ENCODE data around the gene UPK3A. TPM values are rescaled to one million over a fixed set of nuclear protein-coding genes. Genes with fewer than 3 reads are reported as not detected.
A peak's percentile ranks its signal among the peaks of the same experiment; 100 is the strongest.

Gene UPK3A
- total RNA-seq, 1 donor = not detected

GRCh38 chr22:45306139-45306538 is 21.4 kb downstream of the UPK3A start:
- DNase-seq (ENCODE audit: low read depth in 2 of 3, low spot score in 2 of 3) = no peak

GRCh38 chr22:45308391-45308956 is 23.7 kb downstream of the UPK3A start:
- no peak for DNase-seq (ENCODE audit: low read depth in 2 of 3, low spot score in 2 of 3)

- peak in 1 of 3 donors; percentile 26 for DNase-seq (ENCODE audit: low read depth in 2 of 3, low spot score in 2 of 3)
Measured at GRCh38 chr22:45308957-45309421, 24.2 kb downstream of the UPK3A start.

- DNase-seq (ENCODE audit: low read depth in 2 of 3, low spot score in 2 of 3) = peak; percentile 92 to 98 (median 93)
Measured at GRCh38 chr22:45309422-45310227, 24.9 kb downstream of the UPK3A start, which contains the start of gene FAM118A. Gene FAM118A (plus strand): TSS chr22:45309934. CDS start chr22:45322380, 12,446 bp downstream.

GRCh38 chr22:45310331-45310976 is 25.7 kb downstream of the UPK3A start:
- DNase-seq (ENCODE audit: low read depth in 2 of 3, low spot score in 2 of 3) = no peak

- no peak for DNase-seq (ENCODE audit: low read depth in 2 of 3, low spot score in 2 of 3)
Measured at GRCh38 chr22:45310977-45311531, 26.3 kb downstream of the UPK3A start.

- no peak for DNase-seq (ENCODE audit: low read depth in 2 of 3, low spot score in 2 of 3)
Measured at GRCh38 chr22:45312415-45312814, 27.7 kb downstream of the UPK3A start.

- DNase-seq (ENCODE audit: low read depth in 2 of 3, low spot score in 2 of 3) = no peak
Measured at GRCh38 chr22:45312856-45313255, 28.1 kb downstream of the UPK3A start.

GRCh38 chr22:45314054-45314721 is 29.4 kb downstream of the UPK3A start:
- DNase-seq (ENCODE audit: low read depth in 2 of 3, low spot score in 2 of 3) = no peak

GRCh38 chr22:45314786-45315185 is 30.0 kb downstream of the UPK3A start:
- no peak for DNase-seq (ENCODE audit: low read depth in 2 of 3, low spot score in 2 of 3)

- no peak for DNase-seq (ENCODE audit: low read depth in 2 of 3, low spot score in 2 of 3)
Measured at GRCh38 chr22:45316796-45317526, 32.2 kb downstream of the UPK3A start.

GRCh38 chr22:45317551-45318167 is 32.9 kb downstream of the UPK3A start:
- DNase-seq (ENCODE audit: low read depth in 2 of 3, low spot score in 2 of 3) = no peak

GRCh38 chr22:45318168-45318557 is 33.4 kb downstream of the UPK3A start:
- peak; percentile 83 to 90 (median 86) for DNase-seq (ENCODE audit: low read depth in 2 of 3, low spot score in 2 of 3)

GRCh38 chr22:45318558-45319323 is 34.0 kb downstream of the UPK3A start:
- DNase-seq (ENCODE audit: low read depth in 2 of 3, low spot score in 2 of 3) = peak in 1 of 3 donors; percentile 70

- DNase-seq (ENCODE audit: low read depth in 2 of 3, low spot score in 2 of 3) = no peak
Measured at GRCh38 chr22:45319324-45319685, 34.6 kb downstream of the UPK3A start.

- no peak for DNase-seq (ENCODE audit: low read depth in 2 of 3, low spot score in 2 of 3)
Measured at GRCh38 chr22:45320357-45320976, 35.7 kb downstream of the UPK3A start.

- no peak for DNase-seq (ENCODE audit: low read depth in 2 of 3, low spot score in 2 of 3)
Measured at GRCh38 chr22:45321827-45322226, 37.1 kb downstream of the UPK3A start.

- no peak for DNase-seq (ENCODE audit: low read depth in 2 of 3, low spot score in 2 of 3)
Measured at GRCh38 chr22:45322873-45323525, 38.2 kb downstream of the UPK3A start.

All from hematopoietic multipotent progenitor cell (in vitro differentiated cells).